H1 (cell line): ENCODE data around the gene BRD9. TPM values are rescaled to one million over a fixed set of nuclear protein-coding genes. Genes with fewer than 3 reads are reported as not detected.

ENCODE experiments used
- CTCF ChIA-PET: fragments of 300-600 bp; sonication (Branson Sonifier 250); formaldehyde crosslinking; loops from one replicate; lab custom pipeline; 2021; ENCODE audit not compliant: partially characterized antibody; lab: Charles Lee
- POLR2A ChIA-PET: fragments of 300-600 bp; sonication (Branson Sonifier 250); formaldehyde crosslinking; loops from one replicate; lab custom pipeline; 2021; ENCODE audit warnings: inconsistent platforms; ENCODE audit not compliant: partially characterized antibody; lab: Charles Lee
- DNase-seq, 2 experiments: peaks; one replicate each; pipeline versions ENCODE4 v3.0.0 to v3.0.0-alpha.2; 2010 to 2022; ENCODE audit warnings: low spot score in 2 of 2, low read depth in 1 of 2, mixed read lengths in 1 of 2
- FAIRE-seq: peaks from 2 replicates; lab custom pipeline; 2011; peaks lifted over from hg19 to GRCh38; lab: Jason Lieb, UNC
- H2AFZ ChIP-seq: 2 replicates; pipeline ENCODE4 v1.8.1; 2012; ENCODE audit warnings: low read length, inconsistent platforms
- H2AK5ac ChIP-seq: 2 replicates; pipeline ENCODE4 v1.6.1; 2013; ENCODE audit warnings: low read depth, low read length
- H2BK120ac ChIP-seq: replicated peaks from 2 replicates; pipeline ENCODE3; 2013; ENCODE audit warnings: low read depth, low read length, inconsistent platforms
- H2BK12ac ChIP-seq: 2 replicates; pipeline ENCODE4 v1.6.1; 2013; ENCODE audit warnings: low read depth, low read length
- H2BK15ac ChIP-seq: 2 replicates; pipeline ENCODE4 v1.6.1; 2013; ENCODE audit warnings: low read length
- H2BK20ac ChIP-seq: 2 replicates; pipeline ENCODE4 v1.6.1; 2013; ENCODE audit warnings: low read length
- H2BK5ac ChIP-seq: 2 replicates; pipeline ENCODE4 v1.6.1; 2013; ENCODE audit warnings: low read depth, low read length
- H3K14ac ChIP-seq: 2 replicates; pipeline ENCODE4 v1.6.1; 2013; ENCODE audit warnings: inconsistent platforms; ENCODE audit not compliant: insufficient read length
- H3K18ac ChIP-seq: 2 replicates; pipeline ENCODE4 v1.6.1; 2013; ENCODE audit warnings: low read length; ENCODE audit errors: extremely low read depth
- H3K23ac ChIP-seq: 2 replicates; pipeline ENCODE4 v1.6.1; 2013; ENCODE audit warnings: inconsistent platforms; ENCODE audit not compliant: insufficient read length
- H3K23me2 ChIP-seq: 2 replicates; pipeline ENCODE4 v1.6.1; 2013; ENCODE audit warnings: low read depth, low read length
- H3K27ac ChIP-seq: 2 replicates; pipeline ENCODE4 v1.6.1; 2011; ENCODE audit warnings: low read depth, low read length, inconsistent platforms
- H3K27me3 ChIP-seq, 4 experiments: replicated peaks in 1 of 4; 1 replicate in 1 of 4; 2 replicates in 3 of 4; pipeline versions ENCODE4 v1.6.1 to v1.8.1; 2011 to 2013; ENCODE audit warnings: low read length in 3 of 4, mild to moderate bottlenecking in 3 of 4, inconsistent platforms in 2 of 4, mixed read lengths in 2 of 4, moderate library complexity in 1 of 4; ENCODE audit not compliant: control insufficient read depth in 3 of 4, insufficient read depth in 3 of 4; ENCODE audit errors: extremely low read depth in 1 of 4
- H3K36me3 ChIP-seq, 4 experiments: 2 replicates each; pipeline versions ENCODE4 v1.6.1 to v1.8.1; 2011 to 2013; ENCODE audit warnings: mild to moderate bottlenecking in 4 of 4, low read length in 3 of 4, moderate library complexity in 2 of 4, control low read depth in 1 of 4, inconsistent platforms in 1 of 4; ENCODE audit not compliant: insufficient read depth in 4 of 4, control insufficient read depth in 2 of 4
- H3K4ac ChIP-seq: replicated peaks from 2 replicates; pipeline ENCODE3; 2013; ENCODE audit warnings: low read length, low read depth, mixed read lengths, inconsistent platforms; ENCODE audit not compliant: insufficient read length
- H3K4me1 ChIP-seq, 4 experiments: replicated peaks in 1 of 4; 1 replicate in 1 of 4; 2 replicates in 3 of 4; pipeline versions ENCODE4 v1.6.1 to v1.8.1; 2011 to 2013; ENCODE audit warnings: low read length in 3 of 4, inconsistent platforms in 2 of 4, mixed read lengths in 1 of 4; ENCODE audit not compliant: insufficient read depth in 4 of 4, control insufficient read depth in 3 of 4
- H3K4me2 ChIP-seq, 2 experiments: 2 replicates each; pipeline versions ENCODE4 v1.6.1 to v1.8.1; 2011 to 2013; ENCODE audit warnings: low read depth in 2 of 2, low read length in 2 of 2, control low read depth in 1 of 2, inconsistent platforms in 1 of 2, mild to moderate bottlenecking in 1 of 2; ENCODE audit not compliant: insufficient read depth in 1 of 2
- H3K4me3 ChIP-seq, 4 experiments: fragments of 200-600, 300-600 bp in 1 of 4; sonication (generic), shearing (Covaris generic), sonication (Bioruptor Twin) in 1 of 4; 2 replicates each; pipeline versions ENCODE4 v1.5.1 to v1.8.1; 2011 to 2016; ENCODE audit warnings: low read length in 4 of 4, low read depth in 3 of 4, control low read depth in 2 of 4, inconsistent platforms in 2 of 4, mild to moderate bottlenecking in 2 of 4, mixed read lengths in 1 of 4, moderate library complexity in 1 of 4; ENCODE audit not compliant: insufficient read depth in 2 of 4; ENCODE audit errors: extremely low read depth in 1 of 4
- H3K56ac ChIP-seq: replicated peaks from 2 replicates; pipeline ENCODE3; 2013; ENCODE audit warnings: low read depth, mild to moderate bottlenecking, mixed read lengths, low read length, inconsistent platforms; ENCODE audit not compliant: insufficient read length
- H3K79me1 ChIP-seq: 2 replicates; pipeline ENCODE4 v1.6.1; 2013; ENCODE audit warnings: low read depth, low read length, control low read depth
- H3K79me2 ChIP-seq, 2 experiments: 2 replicates each; pipeline versions ENCODE4 v1.6.1 to v1.8.1; 2012 to 2013; ENCODE audit warnings: low read length in 2 of 2, mild to moderate bottlenecking in 2 of 2, inconsistent platforms in 1 of 2; ENCODE audit not compliant: insufficient read depth in 2 of 2, control insufficient read depth in 1 of 2
- H3K9ac ChIP-seq, 4 experiments: replicated peaks in 1 of 4; 1 replicate in 1 of 4; 2 replicates in 3 of 4; pipeline versions ENCODE4 v1.6.1 to v1.8.1; 2011 to 2013; ENCODE audit warnings: low read depth in 3 of 4, low read length in 3 of 4, control low read depth in 2 of 4, mild to moderate bottlenecking in 2 of 4, moderate library complexity in 2 of 4, inconsistent platforms in 1 of 4; ENCODE audit errors: extremely low read depth in 1 of 4
- H3K9me3 ChIP-seq, 2 experiments: 2 replicates each; pipeline versions ENCODE4 v1.6.1 to v1.8.1; 2012 to 2013; ENCODE audit warnings: mild to moderate bottlenecking in 2 of 2, moderate library complexity in 2 of 2, control low read depth in 1 of 2, inconsistent platforms in 1 of 2, low read depth in 1 of 2, low read length in 1 of 2, mixed read lengths in 1 of 2; ENCODE audit not compliant: insufficient read depth in 2 of 2
- H4K20me1 ChIP-seq, 2 experiments: replicated peaks in 1 of 2; 2 replicates each; pipeline versions ENCODE3 to v1.8.1; 2011 to 2013; ENCODE audit warnings: inconsistent platforms in 2 of 2, low read length in 2 of 2, mild to moderate bottlenecking in 1 of 2; ENCODE audit not compliant: insufficient read depth in 2 of 2, control insufficient read depth in 1 of 2
- H4K5ac ChIP-seq: 2 replicates; pipeline ENCODE4 v1.6.1; 2013; ENCODE audit warnings: low read length, low read depth, mixed read lengths, inconsistent platforms; ENCODE audit not compliant: insufficient read length
- H4K8ac ChIP-seq: 2 replicates; pipeline ENCODE4 v1.8.0; 2013; ENCODE audit warnings: mild to moderate bottlenecking, moderate library complexity, low read length, inconsistent platforms; ENCODE audit not compliant: insufficient read depth; ENCODE audit errors: extremely low read depth
- H4K91ac ChIP-seq: replicated peaks from 2 replicates; pipeline ENCODE3; 2013; ENCODE audit warnings: low read length, mixed read lengths, inconsistent platforms; ENCODE audit not compliant: insufficient read length
- CBX5 ChIP-seq: fragments of 300-800, 300-1000 bp; sonication (generic); IDR thresholded peaks from 2 replicates; pipeline ENCODE4 v1.7.1; 2016; ENCODE audit warnings: antibody characterized with exemption, low read length, low read depth
- E2F6 ChIP-seq: IDR thresholded peaks from 2 replicates; pipeline ENCODE4 v1.6.1; 2012; ENCODE audit warnings: inconsistent platforms
- EZH2 ChIP-seq: fragments of 200-600 bp; sonication (generic); IDR thresholded peaks from 2 replicates; pipeline ENCODE4 v1.7.1; 2012; ENCODE audit warnings: low read depth, mild to moderate bottlenecking, moderate library complexity, low read length, inconsistent platforms; ENCODE audit not compliant: severe bottlenecking
- GABPA ChIP-seq: IDR thresholded peaks from 2 replicates; pipeline ENCODE4 v1.6.1; 2011; ENCODE audit warnings: mild to moderate bottlenecking, low read length, moderate library complexity, borderline replicate concordance; ENCODE audit not compliant: insufficient read depth
- HDAC2 ChIP-seq, 2 experiments: fragments of 300-600 bp in 1 of 2; sonication (generic) in 1 of 2; IDR thresholded peaks; 2 replicates each; pipeline ENCODE4 v1.6.1; 2011 to 2012; ENCODE audit warnings: low read depth in 2 of 2, low read length in 2 of 2, mild to moderate bottlenecking in 2 of 2, moderate library complexity in 2 of 2, borderline replicate concordance in 1 of 2, inconsistent platforms in 1 of 2
- RAD21 ChIP-seq, 2 experiments: IDR thresholded peaks in 1 of 2; conservative IDR thresholded peaks in 1 of 2; 2 replicates each; pipeline ENCODE4 v1.6.1; 2011; ENCODE audit warnings: low read depth in 2 of 2, low read length in 2 of 2, improper control_type of control experiment in 1 of 2, inconsistent platforms in 1 of 2, mild to moderate bottlenecking in 1 of 2, moderate library complexity in 1 of 2
- SIN3A ChIP-seq, 2 experiments: IDR thresholded peaks in 1 of 2; conservative IDR thresholded peaks in 1 of 2; 2 replicates each; pipeline ENCODE4 v1.6.1; 2011 to 2012; ENCODE audit warnings: low read length in 2 of 2, improper control_type of control experiment in 1 of 2, low read depth in 1 of 2, mild to moderate bottlenecking in 1 of 2
- TBP ChIP-seq: IDR thresholded peaks from 2 replicates; pipeline ENCODE4 v1.6.1; 2011; ENCODE audit warnings: low read depth, low read length, improper control_type of control experiment
- WGBS, 2 experiments: shearing (Covaris generic) in 1 of 2; methylation state at CpG; one replicate each; pipeline versions ENCODE4 v1.1.6 to v1.1.7; 2013 to 2015; ENCODE audit warnings: low lambda C conversion rate in 2 of 2, mixed read lengths in 2 of 2, inconsistent platforms in 1 of 2, low coverage in 1 of 2, missing lambda C conversion rate in 1 of 2; ENCODE audit not compliant: insufficient replicate concordance in 2 of 2, insufficient coverage in 1 of 2, insufficient read length in 1 of 2; ENCODE audit errors: extremely low coverage in 1 of 2, missing lambda C conversion rate in 1 of 2; 5-methylcytosine and 5-hydroxymethylcytosine counted together
- polyA plus RNA-seq, 7 experiments: library from polyadenylated mRNA; depleted of rRNA in 3 of 7; stranded (reverse) in 5 of 7; unstranded in 2 of 7; fragments of >200 nt in 5 of 7; fragments of 200-250 nt in 2 of 7; gene quantifications; 1 replicate in 5 of 7; 2 replicates in 1 of 7; 4 replicates in 1 of 7; pipeline versions ENCODE4 v1.2.1 to v1.2.3, GENCODE V29; 2011 to 2013; ENCODE audit warnings: missing spikeins in 2 of 7, mixed read lengths in 2 of 7
- total RNA-seq: library from RNA; stranded (reverse); fragmentation: NEBNext Ultra II Directional; extraction: Animal tissue kit (Norgen Biotek cat#: 25700); gene quantifications from 2 replicates; pipeline ENCODE4 v1.2.1, GENCODE V29; 2021

The BRD9 gene
- total and polyA plus RNA-seq, 2 of the 8 experiments (the other 6 are each of a cell fraction or from before 2014, with no cell fraction given) = 9.3 to 49.4 TPM

- H3K36me3 ChIP-seq = no peaks in the 10 kb centered on the region; a peak in 1 of 8 replicates
- no peak overlapping the region for H2BK12ac ChIP-seq
- no peak overlapping the region for H2BK120ac ChIP-seq
- H2BK15ac ChIP-seq = no peak overlapping the region
- H3K4me1 ChIP-seq = peaks cover 0 to 4% (median 3%) of the 10 kb centered on the region in 4 experiments; a peak in 3 of 7 replicates
- H3K18ac ChIP-seq = no peak overlapping the region
- FAIRE-seq (no peak), DNase-seq (peak in 1 of 2 experiments; percentile 72)
- H4K91ac ChIP-seq = no peak overlapping the region
- H3K4me3 ChIP-seq = peak overlapping the region; percentile 8 to 61 (median 44); a peak in 6 of 8 replicates
- no peaks in the 10 kb centered on the region for H4K20me1 ChIP-seq
- POLR2A ChIA-PET = no interaction called here
- H2AK5ac ChIP-seq = no peak overlapping the region
- H3K9ac ChIP-seq = no peak overlapping the region
- WGBS, 2 experiments = 15% methylated on average over 34 of the region's 65 CpGs; no CpG with 5 or more reads in 1 of the 2 experiments
- no peak overlapping the region for H3K14ac ChIP-seq
- H3K23me2 ChIP-seq = peaks cover 7% of the 10 kb centered on the region; the same call in 1 of the 2 replicates
- peak overlapping the region; percentile 78; the same call in 1 of the 2 replicates for H2AFZ ChIP-seq
- no peak overlapping the region; the same call in 1 of the 2 replicates for H2BK5ac ChIP-seq
- H4K8ac ChIP-seq = peak overlapping the region; percentile 36; the same call in 1 of the 2 replicates
- no peak overlapping the region for H3K27ac ChIP-seq
- no peaks in the 10 kb centered on the region for H3K9me3 ChIP-seq
- no peak overlapping the region for H3K4ac ChIP-seq
- H3K4me2 ChIP-seq = peak overlapping the region; percentile 59 to 73
- no peaks in the 10 kb centered on the region for H3K79me2 ChIP-seq
- H3K56ac ChIP-seq = no peak overlapping the region
- H3K27me3 ChIP-seq = peaks cover 3 to 20% (median 16%) of the 10 kb centered on the region in 4 experiments
- H2BK20ac ChIP-seq = 0 out of 2 replicates have a peak overlapping the region, but pooled peaks have one; percentile 48
- no peak overlapping the region for H4K5ac ChIP-seq
- H3K79me1 ChIP-seq = no peaks in the 10 kb centered on the region
- no peak overlapping the region for H3K23ac ChIP-seq
- CTCF ChIA-PET = interaction anchor here (0.6 to 6.8 kb wide), 9 partner anchors 12 to 708 kb away, joined by 3 to 64 read pairs (median 3); partner anchors contain the start of genes CCDC127, NKD2 and SDHA
- TF ChIP-seq E2F6 = peak; percentile 93
- no peak for TF ChIP-seq TBP
- peak in 1 of 2 experiments; percentile 25; a peak in 1 of 4 replicates for TF ChIP-seq RAD21 (IDR thresholded peaks at IDR 0.05 in 1 of 2, conservative IDR thresholded peaks at IDR 0.05 in 1 of 2; ENCODE audit: low read depth in 2 of 2, low read length in 2 of 2)
- no peak for TF ChIP-seq SIN3A (conservative IDR thresholded peaks at IDR 0.05 in 1 of 2, IDR thresholded peaks at IDR 0.05 in 1 of 2; ENCODE audit: low read depth in 1 of 2, low read length in 2 of 2)
- no peak for TF ChIP-seq CBX5
- peak in 1 of 2 experiments; percentile 27; a peak in 1 of 4 replicates for TF ChIP-seq HDAC2 (IDR thresholded peaks at IDR 0.05; ENCODE audit: borderline replicate concordance in 1 of 2, low read depth in 2 of 2, low read length in 2 of 2)
- TF ChIP-seq GABPA = peak; percentile 53; the same call in 1 of the 2 replicates
- peak; percentile 41 for TF ChIP-seq EZH2
These were observed 34.0 kb upstream of the BRD9 start for GRCh38 chr5:926417-927171.
